Colonic mucosa (tissue), 4 donors: Measurements from ENCODE around the gene BUD23. TPM values are rescaled to one million over a fixed set of nuclear protein-coding genes. Genes with fewer than 3 reads are reported as not detected.
"Not testable (repeated sequence)": the region's sequence is repeated elsewhere in the genome, so short reads cannot be mapped to it uniquely, and the experiment has no call there.

ENCODE experiments used
- DNase-seq: peaks from one replicate; pipeline ENCODE4 v3.0.0-alpha.2; 2020
- H3K27ac ChIP-seq: fragments of 200-600 bp; one replicate; pipeline ENCODE4 v1.8.0; 2021
- H3K27me3 ChIP-seq: fragments of 200-600 bp; one replicate; pipeline ENCODE4 v1.8.0; 2021
- H3K36me3 ChIP-seq: fragments of 200-600 bp; one replicate; pipeline ENCODE4 v1.8.0; 2021
- H3K4me1 ChIP-seq: fragments of 200-600 bp; one replicate; pipeline ENCODE4 v1.8.0; 2021; ENCODE audit warnings: mild to moderate bottlenecking
- H3K4me3 ChIP-seq: fragments of 200-600 bp; one replicate; pipeline ENCODE4 v1.8.0; 2021
- H3K9ac ChIP-seq, 2 donors: one replicate each; pipeline ENCODE4 v1.7.0; 2013; ENCODE audit warnings: control low read depth in 2 of 2, low read depth in 2 of 2, low read length in 2 of 2
- H3K9me3 ChIP-seq: fragments of 200-600 bp; one replicate; pipeline ENCODE4 v1.8.0; 2021
- CTCF ChIP-seq: fragments of 200-600 bp; IDR thresholded peaks from one replicate; pipeline ENCODE4 v1.8.0; 2022; ENCODE audit warnings: antibody characterized with exemption, mild to moderate bottlenecking
- intact Hi-C: fragments of 100-400 bp; cut with DNase I; formaldehyde crosslinking; loops from one replicate; pipeline ENCODE4 v1.14.1; 2022
- total RNA-seq, 2 donors: library from RNA; stranded (reverse); fragmentation: NEBNext Ultra II Directional in 1 of 2; extraction: Animal tissue kit (Norgen Biotek cat#: 25700) in 1 of 2; gene quantifications; one replicate each; pipeline ENCODE4 v1.2.1, GENCODE V29; 2021
- donor health status: healthy.
- donor health status: DM: no; HTN: no; CAD: no.
- donor health status: DM: no; HTN: no; CAD: no.

Gene BUD23
- total RNA-seq, 2 donors from 2014 or later: 46.4 to 79.5 TPM

- no peak for DNase-seq
- H3K4me1 ChIP-seq: no peaks in the 10 kb centered on the region
- H3K4me3 ChIP-seq: no peak overlapping the region
- no peak for TF ChIP-seq CTCF
- intact Hi-C loops: no loop called here
- H3K9me3 ChIP-seq: no peaks in the 10 kb centered on the region
- H3K9ac ChIP-seq: no peak overlapping the region
- no peak overlapping the region for H3K27ac ChIP-seq
- no peaks in the 10 kb centered on the region for H3K36me3 ChIP-seq
- peaks cover 3% of the 10 kb centered on the region for H3K27me3 ChIP-seq
Observed at GRCh38 chr7:73648593-73649332, 34.6 kb upstream of the BUD23 start.

- Histone ChIP-seq H3K27me3 (peaks cover 3% of the 10 kb centered on the region), H3K27ac (no peak overlapping the region), H3K36me3 (no peaks in the 10 kb centered on the region), H3K9me3 (no peaks in the 10 kb centered on the region), H3K4me1 (no peaks in the 10 kb centered on the region), H3K4me3 (no peak overlapping the region), H3K9ac (no peak overlapping the region)
- no peak for DNase-seq
- TF ChIP-seq CTCF: no peak
- intact Hi-C loops: no loop called here
Observed at GRCh38 chr7:73649576-73649975, 33.8 kb upstream of the BUD23 start.

GRCh38 chr7:73650524-73650923 lies 32.9 kb upstream of the BUD23 start:
- H3K36me3 ChIP-seq: no peaks in the 10 kb centered on the region
- H3K27ac ChIP-seq: no peak overlapping the region
- no peak for DNase-seq
- no peaks in the 10 kb centered on the region for H3K9me3 ChIP-seq
- no peak for TF ChIP-seq CTCF
- H3K27me3 ChIP-seq: peaks cover 3% of the 10 kb centered on the region
- H3K4me1 ChIP-seq: no peaks in the 10 kb centered on the region
- no peak overlapping the region for H3K9ac ChIP-seq
- intact Hi-C loops: no loop called here
- no peak overlapping the region for H3K4me3 ChIP-seq

GRCh38 chr7:73652541-73652949 lies 30.9 kb upstream of the BUD23 start:
- Histone ChIP-seq H3K9ac (peak overlapping the region in 1 of 2 donors; percentile 12), H3K27ac (no peak overlapping the region), H3K4me1 (no peaks in the 10 kb centered on the region), H3K9me3 (no peaks in the 10 kb centered on the region), H3K27me3 (peaks cover 3% of the 10 kb centered on the region), H3K4me3 (no peak overlapping the region), H3K36me3 (no peaks in the 10 kb centered on the region)
- intact Hi-C loops: no loop called here
- DNase-seq: no peak
- no peak for TF ChIP-seq CTCF

- intact Hi-C loops, DNase-seq, H3K36me3 ChIP-seq, H3K4me3 ChIP-seq, H3K9ac ChIP-seq, H3K9me3 ChIP-seq, H3K27ac ChIP-seq, H3K4me1 ChIP-seq, H3K27me3 ChIP-seq: not testable (repeated sequence)
Observed at GRCh38 chr7:73655309-73655708, 28.1 kb upstream of the BUD23 start.

GRCh38 chr7:73659983-73660382 lies 23.4 kb upstream of the BUD23 start:
- Histone ChIP-seq H3K27ac (no peak overlapping the region), H3K4me1 (no peaks in the 10 kb centered on the region), H3K36me3 (no peaks in the 10 kb centered on the region), H3K9me3 (no peaks in the 10 kb centered on the region), H3K4me3 (no peak overlapping the region), H3K27me3 (no peaks in the 10 kb centered on the region), H3K9ac (no peak overlapping the region)
- TF ChIP-seq CTCF: no peak
- intact Hi-C loops: no loop called here
- no peak for DNase-seq

- H3K27ac ChIP-seq, H3K9me3 ChIP-seq, H3K4me3 ChIP-seq, H3K4me1 ChIP-seq, H3K36me3 ChIP-seq, intact Hi-C loops, H3K27me3 ChIP-seq, H3K9ac ChIP-seq, DNase-seq: not testable (repeated sequence)
Observed at GRCh38 chr7:73660594-73660993, 22.8 kb upstream of the BUD23 start.
